WTC11 (cell line): ENCODE results near the gene LCAT. TPM values are rescaled to one million over a fixed set of nuclear protein-coding genes. Genes with fewer than 3 reads are reported as not detected.

Experiments used
- ATAC-seq: fragments of 200-7000 bp; cut with Tn5 transposase; 2 replicates; pipeline ENCODE4 v1.10.0; 2021; ENCODE audit warnings: mild to moderate bottlenecking, moderate library complexity
- CTCF ChIA-PET: fragments of 300-600 bp; sonication (Branson Sonifier 250); formaldehyde crosslinking; loops from one replicate; lab custom pipeline; 2021; ENCODE audit warnings: antibody characterized with exemption; lab: Charles Lee
- POLR2A ChIA-PET: fragments of 350-600 bp; sonication (Branson Sonifier 250); formaldehyde crosslinking; loops from one replicate; lab custom pipeline; 2021; ENCODE audit warnings: antibody characterized with exemption; lab: Charles Lee
- DNase-seq: peaks from one replicate; pipeline ENCODE4 v3.0.0; 2021; ENCODE audit warnings: low spot score
- H3K27ac Mint-ChIP-seq: 2 replicates; pipeline ENCODE4 v1.8.0; 2021; ENCODE audit warnings: mixed read lengths
- H3K27me3 Mint-ChIP-seq: 2 replicates; pipeline ENCODE4 v1.8.0; 2021; ENCODE audit warnings: low read depth, mild to moderate bottlenecking, moderate library complexity, mixed read lengths
- H3K36me3 Mint-ChIP-seq: 2 replicates; pipeline ENCODE4 v1.8.0; 2021; ENCODE audit warnings: mixed read lengths
- H3K4me1 Mint-ChIP-seq: 2 replicates; pipeline ENCODE4 v1.8.0; 2022; ENCODE audit warnings: mixed read lengths
- H3K4me3 Mint-ChIP-seq: 2 replicates; pipeline ENCODE4 v1.8.0; 2021; ENCODE audit warnings: mild to moderate bottlenecking, moderate library complexity, mixed read lengths
- H3K9me3 Mint-ChIP-seq: 2 replicates; pipeline ENCODE4 v1.8.0; 2021; ENCODE audit warnings: mixed read lengths
- ATF2 ChIP-seq: sonication (generic); formaldehyde crosslinking; IDR thresholded peaks from 2 replicates; pipeline ENCODE4 v1.8.1; 2022; ENCODE audit warnings: low read depth, missing genetic modification reagents, borderline replicate concordance
- CBFB ChIP-seq: sonication (generic); formaldehyde crosslinking; IDR thresholded peaks from 2 replicates; pipeline ENCODE4 v1.8.1; 2022; ENCODE audit warnings: mild to moderate bottlenecking, low read depth, missing genetic modification reagents
- ETV6 ChIP-seq: sonication (generic); formaldehyde crosslinking; IDR thresholded peaks from 2 replicates; pipeline ENCODE4 v1.8.1; 2022; ENCODE audit warnings: mild to moderate bottlenecking, missing genetic modification reagents
- FOXK1 ChIP-seq: sonication (generic); formaldehyde crosslinking; IDR thresholded peaks from 2 replicates; pipeline ENCODE4 v1.8.0; 2022; ENCODE audit warnings: mild to moderate bottlenecking, moderate library complexity, missing genetic modification reagents
- FOXP4 ChIP-seq: sonication (generic); formaldehyde crosslinking; IDR thresholded peaks from 2 replicates; pipeline ENCODE4 v1.8.0; 2022; ENCODE audit warnings: mild to moderate bottlenecking, missing genetic modification reagents
- KAT7 ChIP-seq: sonication (generic); formaldehyde crosslinking; IDR thresholded peaks from 2 replicates; pipeline ENCODE4 v1.8.1; 2023; ENCODE audit warnings: missing genetic modification reagents, mild to moderate bottlenecking, borderline replicate concordance
- MLX ChIP-seq: sonication (generic); formaldehyde crosslinking; IDR thresholded peaks from 2 replicates; pipeline ENCODE4 v1.8.1; 2023; ENCODE audit warnings: mild to moderate bottlenecking, missing genetic modification reagents, moderate library complexity
- NFYB ChIP-seq: sonication (generic); formaldehyde crosslinking; conservative IDR thresholded peaks from 2 replicates; pipeline ENCODE4 v1.8.0; 2022; ENCODE audit warnings: low read depth, missing genetic modification reagents
- NR1H2 ChIP-seq: sonication (generic); formaldehyde crosslinking; IDR thresholded peaks from 2 replicates; pipeline ENCODE4 v1.9.0; 2021; ENCODE audit warnings: mild to moderate bottlenecking, moderate library complexity, missing genetic modification reagents
- SP1 ChIP-seq: sonication (generic); formaldehyde crosslinking; conservative IDR thresholded peaks from 2 replicates; pipeline ENCODE4 v1.8.1; 2022; ENCODE audit warnings: missing genetic modification reagents
- TEAD1 ChIP-seq: sonication (generic); formaldehyde crosslinking; IDR thresholded peaks from 2 replicates; pipeline ENCODE4 v1.8.0; 2022; ENCODE audit warnings: mild to moderate bottlenecking, missing genetic modification reagents
- USF2 ChIP-seq: sonication (generic); formaldehyde crosslinking; IDR thresholded peaks from 2 replicates; pipeline ENCODE4 v1.8.1; 2023; ENCODE audit warnings: mild to moderate bottlenecking, missing genetic modification reagents, moderate library complexity
- ZNF219 ChIP-seq: sonication (generic); formaldehyde crosslinking; IDR thresholded peaks from 2 replicates; pipeline ENCODE4 v1.8.0; 2023; ENCODE audit warnings: missing genetic modification reagents, mild to moderate bottlenecking, borderline replicate concordance
- ZNF263 ChIP-seq: sonication (generic); formaldehyde crosslinking; IDR thresholded peaks from 2 replicates; pipeline ENCODE4 v1.8.1; 2022; ENCODE audit warnings: low read depth, mild to moderate bottlenecking, moderate library complexity, missing genetic modification reagents
- ZNF317 ChIP-seq: sonication (generic); formaldehyde crosslinking; IDR thresholded peaks from 2 replicates; pipeline ENCODE4 v1.8.1; 2023; ENCODE audit warnings: low read depth, mild to moderate bottlenecking, moderate library complexity, missing genetic modification reagents, borderline replicate concordance
- total RNA-seq: library from RNA; stranded (reverse); gene quantifications from 3 replicates; pipeline ENCODE4 v1.2.3, GENCODE V29; 2021
- TF ChIP-seq, protein P1 (sequence below): fragments of 250-450 bp; sonication (Bioruptor Pico); IDR thresholded peaks from 2 replicates; pipeline ENCODE4 v1.8.0; 2021; ENCODE audit warnings: mild to moderate bottlenecking

Gene LCAT
- total RNA-seq, 1 experiment from 2014 or later: 38.3 TPM

DNA sequence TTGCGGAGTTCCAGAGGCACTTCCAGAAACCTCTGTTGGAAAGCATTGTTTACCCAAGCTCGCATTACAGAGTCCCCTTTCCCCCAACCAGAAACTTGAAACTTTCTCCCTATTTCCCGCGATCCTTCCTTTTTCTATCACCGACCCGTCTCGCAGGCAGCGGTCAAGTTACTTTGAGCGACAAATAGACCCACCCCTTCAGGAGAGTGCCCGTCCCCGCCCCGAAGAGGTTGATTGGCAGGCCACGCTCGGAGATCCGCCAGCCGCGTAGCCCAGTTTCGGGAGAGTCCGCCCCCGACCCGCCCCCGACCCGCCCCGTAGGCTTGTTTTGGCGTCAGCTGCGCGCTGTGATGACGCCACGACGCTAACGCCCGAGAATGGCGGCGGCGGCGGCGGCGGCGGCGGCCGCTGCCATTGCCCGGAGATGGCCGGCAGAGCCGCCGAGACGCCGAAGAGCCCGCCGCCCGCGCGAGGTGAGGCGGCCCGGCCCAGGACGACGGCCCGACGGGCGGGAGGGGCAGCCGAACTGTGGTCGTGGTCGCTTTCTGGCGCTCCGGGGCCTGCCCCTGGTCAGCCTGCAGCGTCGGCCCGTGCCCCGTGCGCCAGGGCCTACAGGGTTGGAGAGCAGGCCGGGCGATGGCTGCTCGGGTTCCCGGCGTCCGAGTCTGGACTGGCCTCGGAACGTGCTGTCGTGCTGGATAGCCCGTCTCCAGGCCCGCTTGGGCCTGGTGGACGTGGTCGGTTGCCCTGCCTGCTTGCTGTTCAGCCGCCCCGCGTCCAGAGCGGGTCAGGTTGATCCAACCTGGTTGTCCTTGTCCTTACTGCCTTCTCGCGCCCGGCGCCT lies 50.8 kb downstream of the LCAT start, which contains the start of gene PSKH1 (continued):
- TF ChIP-seq FOXP4 (CRISPR knock-in tag) (peak; percentile 77), NFYB (CRISPR knock-in tag) (peak; percentile 45), ZNF263 (0 out of 2 replicates have a peak, but pooled peaks have one; percentile 27), ZNF317 (CRISPR knock-in tag) (0 out of 2 replicates have a peak, but pooled peaks have one; percentile 38), KAT7 (CRISPR knock-in tag) (peak; percentile 71; the same call in 1 of the 2 replicates), ETV6 (CRISPR knock-in tag) (peak; percentile 70; the same call in 1 of the 2 replicates), MLX (CRISPR knock-in tag) (0 out of 2 replicates have a peak, but pooled peaks have one; percentile 58), ZNF219 (CRISPR knock-in tag) (no peak), FOXK1 (CRISPR knock-in tag) (peak; percentile 51), TEAD1 (CRISPR knock-in tag) (0 out of 2 replicates have a peak, but pooled peaks have one; percentile 18), NR1H2 (no peak), USF2 (no peak)
- TF ChIP-seq, protein P1, sequence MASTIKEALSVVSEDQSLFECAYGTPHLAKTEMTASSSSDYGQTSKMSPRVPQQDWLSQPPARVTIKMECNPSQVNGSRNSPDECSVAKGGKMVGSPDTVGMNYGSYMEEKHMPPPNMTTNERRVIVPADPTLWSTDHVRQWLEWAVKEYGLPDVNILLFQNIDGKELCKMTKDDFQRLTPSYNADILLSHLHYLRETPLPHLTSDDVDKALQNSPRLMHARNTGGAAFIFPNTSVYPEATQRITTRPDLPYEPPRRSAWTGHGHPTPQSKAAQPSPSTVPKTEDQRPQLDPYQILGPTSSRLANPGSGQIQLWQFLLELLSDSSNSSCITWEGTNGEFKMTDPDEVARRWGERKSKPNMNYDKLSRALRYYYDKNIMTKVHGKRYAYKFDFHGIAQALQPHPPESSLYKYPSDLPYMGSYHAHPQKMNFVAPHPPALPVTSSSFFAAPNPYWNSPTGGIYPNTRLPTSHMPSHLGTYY: no peak

DNA sequence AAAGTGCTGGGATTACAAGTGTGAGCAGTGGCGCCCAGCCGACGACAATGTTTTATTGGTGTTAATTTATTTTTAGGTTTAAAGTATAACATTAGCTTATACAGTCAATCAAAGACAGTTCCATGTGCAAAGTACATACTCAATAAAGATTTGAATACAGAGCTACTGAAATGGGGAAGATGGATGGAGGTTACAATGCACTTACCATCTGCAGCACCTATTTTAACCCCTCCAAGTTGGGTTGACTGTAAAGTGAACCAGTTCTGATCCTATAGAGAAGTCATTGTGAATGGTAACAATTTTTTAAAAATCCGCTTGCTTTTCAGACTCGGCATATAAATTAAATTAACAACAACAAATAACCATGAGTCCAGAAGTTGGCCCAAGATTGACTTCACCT lies 51.5 kb downstream of the LCAT start:
- no peaks in the 10 kb centered on the region for H3K36me3 Mint-ChIP-seq
- peak overlapping the region; percentile 86 for H3K4me3 Mint-ChIP-seq
- DNase-seq (no peak), ATAC-seq (no peak)
- no peaks in the 10 kb centered on the region for H3K9me3 Mint-ChIP-seq
- POLR2A ChIA-PET: interaction anchor here (0.7 to 2.3 kb wide), 8 partner anchors 9 to 330 kb away, joined by 3 to 9 read pairs (median 3); partner anchors contain the start of genes CTCF and NRN1L
- H3K27me3 Mint-ChIP-seq: no peaks in the 10 kb centered on the region
- CTCF ChIA-PET: interaction anchor here (0.6 to 3.5 kb wide), 6 partner anchors 8 to 248 kb away, joined by 3 to 34 read pairs (median 3); partner anchors contain the start of gene NRN1L
- H3K4me1 Mint-ChIP-seq: peaks cover 15% of the 10 kb centered on the region
- peak overlapping the region; percentile 99 for H3K27ac Mint-ChIP-seq
- TF ChIP-seq CBFB: no peak
- no peak for TF ChIP-seq ATF2 (CRISPR knock-in tag)
- no peak for TF ChIP-seq SP1 (CRISPR knock-in tag)

Other genes starting within 250 kb of the LCAT start
- gene GFOD2, start 224.8 kb downstream of the LCAT start, total RNA-seq: 19.3 to 29.5 TPM (median 22.8 TPM) in 3 replicates
- 14.0 to 16.9 TPM (median 16.1 TPM) in 3 replicates for gene RANBP10, start 137.6 kb downstream of the LCAT start, total RNA-seq
- 0.41 to 1.7 TPM (median 0.48 TPM) in 3 replicates for gene TSNAXIP1, start 137.2 kb downstream of the LCAT start, total RNA-seq
- gene THAP11, start 101.8 kb downstream of the LCAT start, total RNA-seq: 46.5 to 49.0 TPM (median 47.4 TPM) in 3 replicates
- 183 to 205 TPM (median 200 TPM) in 3 replicates for gene NUTF2, start 97.2 kb downstream of the LCAT start, total RNA-seq
- 52.1 to 58.3 TPM (median 57.3 TPM) in 3 replicates for gene CENPT, start 96.4 kb downstream of the LCAT start, total RNA-seq
- gene EDC4, start 71.1 kb downstream of the LCAT start, total RNA-seq: 72.6 to 83.7 TPM (median 74.1 TPM) in 3 replicates
- gene NRN1L, start 59.2 kb downstream of the LCAT start, total RNA-seq: 7.0 to 12.4 TPM (median 7.4 TPM) in 3 replicates
- 29.0 to 32.6 TPM (median 31.6 TPM) in 3 replicates for gene PSKH1, start 50.9 kb downstream of the LCAT start, total RNA-seq
- 1.7 to 3.6 TPM (median 2.8 TPM) in 3 replicates for gene CTRL, start 12.3 kb downstream of the LCAT start, total RNA-seq
- gene PSMB10, start 7.3 kb downstream of the LCAT start, total RNA-seq: 34.8 to 40.9 TPM (median 35.3 TPM) in 3 replicates
- gene SLC12A4, start 24.5 kb upstream of the LCAT start, total RNA-seq: 67.5 to 94.1 TPM (median 73.7 TPM) in 3 replicates
- 1.6 to 2.7 TPM (median 2.5 TPM) in 3 replicates for gene DPEP3, start 36.4 kb upstream of the LCAT start, total RNA-seq
- gene DPEP2, start 55.4 kb upstream of the LCAT start, total RNA-seq: 0.13 to 0.25 TPM in 2 of 3 replicates, not detected in the other
- gene DPEP2NB, start 71.8 kb upstream of the LCAT start, total RNA-seq: 0.32 TPM in 1 of 3 replicates, not detected in the others
- 15.2 to 18.3 TPM (median 17.7 TPM) in 3 replicates for gene DDX28, start 79.1 kb upstream of the LCAT start, total RNA-seq
- gene DUS2, start 79.2 kb upstream of the LCAT start, total RNA-seq: 23.5 to 27.9 TPM (median 25.8 TPM) in 3 replicates
- gene NFATC3, start 141.2 kb upstream of the LCAT start, total RNA-seq: 32.5 to 34.6 TPM (median 33.3 TPM) in 3 replicates